Stimulated activated CD4-positive, alpha-beta T cell treated with anti-CD3 and anti-CD28 coated beads, TNF-alpha, amount 100 ng/mL, for 24 hours (primary cell): ENCODE results near the gene AP2A2.

ENCODE experiments used
- DNase-seq, 3 experiments: peaks; one replicate each; pipeline ENCODE4 v3.0.0-alpha.2; 2020; ENCODE audit warnings: low read depth in 3 of 3

AP2A2 gene

GRCh38 chr11:898540-899190 is 27.0 kb upstream of the AP2A2 start:
- DNase-seq, result no peak

GRCh38 chr11:899724-900123 is 25.9 kb upstream of the AP2A2 start:
- no peak for DNase-seq

GRCh38 chr11:900545-900944 is 25.1 kb upstream of the AP2A2 start:
- DNase-seq, result no peak

- no peak for DNase-seq
These were observed 24.1 kb upstream of the AP2A2 start for GRCh38 chr11:901452-902061.

GRCh38 chr11:904380-904779 is 21.3 kb upstream of the AP2A2 start:
- no peak for DNase-seq

- no peak for DNase-seq
These were observed 19.7 kb upstream of the AP2A2 start for GRCh38 chr11:905952-906351.

GRCh38 chr11:907668-908067 is 18.0 kb upstream of the AP2A2 start:
- DNase-seq, result no peak

GRCh38 chr11:908273-908672 is 17.4 kb upstream of the AP2A2 start:
- no peak for DNase-seq

GRCh38 chr11:909406-909805 is 16.3 kb upstream of the AP2A2 start:
- DNase-seq, result no peak

- DNase-seq, result peak in 1 of 3 experiments; percentile 15
These were observed 15.6 kb upstream of the AP2A2 start for GRCh38 chr11:910044-910588.

- DNase-seq, result peak; percentile 75 to 87 (median 82)
These were observed 15.1 kb upstream of the AP2A2 start, which contains the start of gene CHID1 for GRCh38 chr11:910589-911030. Gene CHID1, minus strand, starts transcription at chr11:910810. Its CDS starts 5,994 bp downstream, at chr11:904816.

- peak in 2 of 3 experiments; percentile 17 to 40 for DNase-seq
These were observed 14.4 kb upstream of the AP2A2 start for GRCh38 chr11:911031-911889.

- no peak for DNase-seq
These were observed 13.8 kb upstream of the AP2A2 start for GRCh38 chr11:911890-912219.

- no peak for DNase-seq
These were observed 13.4 kb upstream of the AP2A2 start for GRCh38 chr11:912266-912665.

GRCh38 chr11:913043-913442 is 12.6 kb upstream of the AP2A2 start:
- DNase-seq, result no peak

GRCh38 chr11:914204-914603 is 11.5 kb upstream of the AP2A2 start:
- no peak for DNase-seq

- DNase-seq, result no peak
These were observed 10.7 kb upstream of the AP2A2 start for GRCh38 chr11:914747-915501.

- no peak for DNase-seq
These were observed 8.2 kb upstream of the AP2A2 start for GRCh38 chr11:917426-917825.

GRCh38 chr11:921921-922678 is 3.6 kb upstream of the AP2A2 start:
- no peak for DNase-seq

- no peak for DNase-seq
These were observed 1.8 kb upstream of the AP2A2 start for GRCh38 chr11:923691-924405.
